Stomach (tissue), 4 donors: Measurements from ENCODE around the gene PARG.
"Not testable (repeated sequence)": the region's sequence is repeated elsewhere in the genome, so short reads cannot be mapped to it uniquely, and the experiment has no call there.

ENCODE experiments used
- POLR2AphosphoS5 ChIP-seq, 3 donors: sonication (generic); formaldehyde crosslinking; IDR thresholded peaks; one replicate each; pipeline ENCODE4 v1.6.1; 2016; ENCODE audit warnings: antibody characterized with exemption in 3 of 3
- TF ChIP-seq, protein P1 (sequence below), 7 experiments: fragments of 450-650 bp in 4 of 7; fragments of 200-600 bp in 3 of 7; sonication (generic) in 3 of 7; IDR thresholded peaks; one replicate each; pipeline ENCODE4 v1.5.1; 2016 to 2019; ENCODE audit warnings: antibody characterized with exemption in 7 of 7, control low read depth in 2 of 7, mild to moderate bottlenecking in 1 of 7

GRCh38 chr10:49988376-49988775, 46.5 kb upstream of the PARG start, which contains the start of gene AGAP6:
- TF ChIP-seq, protein P1, sequence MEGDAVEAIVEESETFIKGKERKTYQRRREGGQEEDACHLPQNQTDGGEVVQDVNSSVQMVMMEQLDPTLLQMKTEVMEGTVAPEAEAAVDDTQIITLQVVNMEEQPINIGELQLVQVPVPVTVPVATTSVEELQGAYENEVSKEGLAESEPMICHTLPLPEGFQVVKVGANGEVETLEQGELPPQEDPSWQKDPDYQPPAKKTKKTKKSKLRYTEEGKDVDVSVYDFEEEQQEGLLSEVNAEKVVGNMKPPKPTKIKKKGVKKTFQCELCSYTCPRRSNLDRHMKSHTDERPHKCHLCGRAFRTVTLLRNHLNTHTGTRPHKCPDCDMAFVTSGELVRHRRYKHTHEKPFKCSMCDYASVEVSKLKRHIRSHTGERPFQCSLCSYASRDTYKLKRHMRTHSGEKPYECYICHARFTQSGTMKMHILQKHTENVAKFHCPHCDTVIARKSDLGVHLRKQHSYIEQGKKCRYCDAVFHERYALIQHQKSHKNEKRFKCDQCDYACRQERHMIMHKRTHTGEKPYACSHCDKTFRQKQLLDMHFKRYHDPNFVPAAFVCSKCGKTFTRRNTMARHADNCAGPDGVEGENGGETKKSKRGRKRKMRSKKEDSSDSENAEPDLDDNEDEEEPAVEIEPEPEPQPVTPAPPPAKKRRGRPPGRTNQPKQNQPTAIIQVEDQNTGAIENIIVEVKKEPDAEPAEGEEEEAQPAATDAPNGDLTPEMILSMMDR (IDR thresholded peaks at IDR 0.05) = not testable (repeated sequence)
- TF ChIP-seq POLR2AphosphoS5 (IDR thresholded peaks at IDR 0.05) = not testable (repeated sequence)
